ENCODE data around the gene MINPP1. TPM values are rescaled to one million over a fixed set of nuclear protein-coding genes. Genes with fewer than 3 reads are reported as not detected.

MINPP1 gene
- total and polyA plus RNA-seq, 10 donors = 5.1 to 21.3 (median 10.5) TPM

GRCh38 chr10:87593702-87594101 lies 89.0 kb downstream of the MINPP1 start:
- Histone ChIP-seq H3K4me1 (no peaks in the 10 kb centered on the region), H3K9me3 (no peaks in the 10 kb centered on the region), H3K27me3 (replicated peaks in 1 of 7) (no peaks in the 10 kb centered on the region), H3K27ac (no peak overlapping the region), H3K36me3 (no peaks in the 10 kb centered on the region), H3K4me3 (no peak overlapping the region)
- no peak for DNase-seq
- TF ChIP-seq POLR2A (IDR thresholded peaks at IDR 0.05) = no peak
- intact Hi-C loops (cut with DNase I; ENCODE audit: low total_unique reads) = no loop called here

GRCh38 chr10:87594181-87594580 lies 89.5 kb downstream of the MINPP1 start:
- no peak for DNase-seq
- H3K9me3 ChIP-seq = no peaks in the 10 kb centered on the region
- no peak overlapping the region for H3K4me3 ChIP-seq
- H3K27me3 ChIP-seq (replicated peaks in 1 of 7) = no peaks in the 10 kb centered on the region
- H3K4me1 ChIP-seq = no peaks in the 10 kb centered on the region
- no peak for TF ChIP-seq CTCF (IDR thresholded peaks at IDR 0.05 in 8 of 11, conservative IDR thresholded peaks at IDR 0.05 in 3 of 11)
- TF ChIP-seq POLR2AphosphoS5 (IDR thresholded peaks at IDR 0.05) = no peak
- no peak for TF ChIP-seq POLR2A (IDR thresholded peaks at IDR 0.05)
- H3K27ac ChIP-seq = no peak overlapping the region
- H3K36me3 ChIP-seq = no peaks in the 10 kb centered on the region
- intact Hi-C loops (cut with DNase I; ENCODE audit: low total_unique reads) = no loop called here
- WGBS, 5 donors = 71 to 93% (median 83%) methylated on average over 1 of the region's 1 CpG

- no peak for DNase-seq
- 77 to 93% (median 83%) methylated on average over 2 of the region's 2 CpGs for WGBS, 5 donors
- H3K9me3 ChIP-seq = no peaks in the 10 kb centered on the region
- H3K4me1 ChIP-seq = no peaks in the 10 kb centered on the region
- no peaks in the 10 kb centered on the region for H3K36me3 ChIP-seq
- H3K4me3 ChIP-seq = no peak overlapping the region
- no peak overlapping the region for H3K27ac ChIP-seq
- intact Hi-C loops (cut with DNase I; ENCODE audit: low total_unique reads) = no loop called here
- TF ChIP-seq POLR2AphosphoS5 (IDR thresholded peaks at IDR 0.05) (no peak), CTCF (IDR thresholded peaks at IDR 0.05 in 8 of 11, conservative IDR thresholded peaks at IDR 0.05 in 3 of 11) (no peak), POLR2A (IDR thresholded peaks at IDR 0.05) (no peak)
- H3K27me3 ChIP-seq (replicated peaks in 1 of 7) = no peaks in the 10 kb centered on the region
Observed at GRCh38 chr10:87594864-87595263, 90.2 kb downstream of the MINPP1 start.

- WGBS, 5 donors = 21 to 53% (median 27%) methylated on average over 1 of the region's 1 CpG
- no peaks in the 10 kb centered on the region for H3K36me3 ChIP-seq
- no peak for DNase-seq
- no peaks in the 10 kb centered on the region for H3K9me3 ChIP-seq
- no peaks in the 10 kb centered on the region for H3K27me3 ChIP-seq (replicated peaks in 1 of 7)
- intact Hi-C loops (cut with DNase I; ENCODE audit: low total_unique reads) = no loop called here
- H3K27ac ChIP-seq = no peak overlapping the region
- no peaks in the 10 kb centered on the region for H3K4me1 ChIP-seq
- H3K4me3 ChIP-seq = no peak overlapping the region
- TF ChIP-seq CTCF (IDR thresholded peaks at IDR 0.05 in 8 of 11, conservative IDR thresholded peaks at IDR 0.05 in 3 of 11) (no peak), POLR2AphosphoS5 (IDR thresholded peaks at IDR 0.05) (no peak), POLR2A (IDR thresholded peaks at IDR 0.05) (no peak)
Observed at GRCh38 chr10:87596351-87596750, 91.7 kb downstream of the MINPP1 start.

GRCh38 chr10:87598700-87599099 lies 94.0 kb downstream of the MINPP1 start:
- H3K4me3 ChIP-seq = no peak overlapping the region
- H3K27me3 ChIP-seq (replicated peaks in 1 of 7) = no peaks in the 10 kb centered on the region
- intact Hi-C loops (cut with DNase I; ENCODE audit: low total_unique reads) = no loop called here
- DNase-seq = no peak
- H3K27ac ChIP-seq = no peak overlapping the region
- no peaks in the 10 kb centered on the region for H3K36me3 ChIP-seq
- TF ChIP-seq CTCF (IDR thresholded peaks at IDR 0.05 in 8 of 11, conservative IDR thresholded peaks at IDR 0.05 in 3 of 11) (no peak), POLR2A (IDR thresholded peaks at IDR 0.05) (no peak), POLR2AphosphoS5 (IDR thresholded peaks at IDR 0.05) (no peak)
- WGBS, 5 donors = 87 to 94% (median 90%) methylated on average over 8 of the region's 8 CpGs
- no peaks in the 10 kb centered on the region for H3K4me1 ChIP-seq
- no peaks in the 10 kb centered on the region for H3K9me3 ChIP-seq
